Measurements from ENCODE around the gene FHIT.

- no peak for TF ChIP-seq EZH2phosphoT487 (IDR thresholded peaks at IDR 0.05; ENCODE audit: low read depth)
- TF ChIP-seq, protein P1, sequence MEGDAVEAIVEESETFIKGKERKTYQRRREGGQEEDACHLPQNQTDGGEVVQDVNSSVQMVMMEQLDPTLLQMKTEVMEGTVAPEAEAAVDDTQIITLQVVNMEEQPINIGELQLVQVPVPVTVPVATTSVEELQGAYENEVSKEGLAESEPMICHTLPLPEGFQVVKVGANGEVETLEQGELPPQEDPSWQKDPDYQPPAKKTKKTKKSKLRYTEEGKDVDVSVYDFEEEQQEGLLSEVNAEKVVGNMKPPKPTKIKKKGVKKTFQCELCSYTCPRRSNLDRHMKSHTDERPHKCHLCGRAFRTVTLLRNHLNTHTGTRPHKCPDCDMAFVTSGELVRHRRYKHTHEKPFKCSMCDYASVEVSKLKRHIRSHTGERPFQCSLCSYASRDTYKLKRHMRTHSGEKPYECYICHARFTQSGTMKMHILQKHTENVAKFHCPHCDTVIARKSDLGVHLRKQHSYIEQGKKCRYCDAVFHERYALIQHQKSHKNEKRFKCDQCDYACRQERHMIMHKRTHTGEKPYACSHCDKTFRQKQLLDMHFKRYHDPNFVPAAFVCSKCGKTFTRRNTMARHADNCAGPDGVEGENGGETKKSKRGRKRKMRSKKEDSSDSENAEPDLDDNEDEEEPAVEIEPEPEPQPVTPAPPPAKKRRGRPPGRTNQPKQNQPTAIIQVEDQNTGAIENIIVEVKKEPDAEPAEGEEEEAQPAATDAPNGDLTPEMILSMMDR (IDR thresholded peaks at IDR 0.05; ENCODE audit: low read depth, low read length) = no peak
Measured at GRCh38 chr3:61057464-61057863, 193.8 kb downstream of the FHIT start.
